ENCODE data around the gene SERPINA4. TPM values are rescaled to one million over a fixed set of nuclear protein-coding genes. Genes with fewer than 3 reads are reported as not detected.

Gene SERPINA4
- total RNA-seq, 1 donor from 2014 or later: not detected

- ATAC-seq (ENCODE audit: low read depth) (no peak), DNase-seq (no peak)
- peaks cover 2% of the 10 kb centered on the region for H3K9me3 Mint-ChIP-seq
- H3K4me1 Mint-ChIP-seq: no peaks in the 10 kb centered on the region
- peaks cover 9% of the 10 kb centered on the region for H3K27me3 Mint-ChIP-seq
- ChIA-PET CTCF (interaction anchor here (0.8 to 1.9 kb wide), 2 partner anchors 62 to 114 kb away, joined by 3 to 21 read pairs; no protein-coding TSS in a partner anchor), POLR2A (no interaction called here)
- H3K27ac Mint-ChIP-seq: no peak overlapping the region
- H3K36me3 Mint-ChIP-seq (ENCODE audit: low read depth): no peaks in the 10 kb centered on the region
- intact Hi-C loops (cut with micrococcal nuclease): no loop called here
- no peak overlapping the region for H3K4me3 Mint-ChIP-seq
- no peak for TF ChIP-seq CTCF (IDR thresholded peaks at IDR 0.05)
Observed at GRCh38 chr14:94547726-94548125, 13.5 kb upstream of the SERPINA4 start.

GRCh38 chr14:94548131-94548998, 12.9 kb upstream of the SERPINA4 start:
- TF ChIP-seq CTCF (IDR thresholded peaks at IDR 0.05): no peak
- Mint-ChIP-seq H3K4me1 (no peaks in the 10 kb centered on the region), H3K27ac (no peak overlapping the region), H3K4me3 (no peak overlapping the region), H3K27me3 (peaks cover 9% of the 10 kb centered on the region), H3K36me3 (ENCODE audit: low read depth) (no peaks in the 10 kb centered on the region), H3K9me3 (peaks cover 2% of the 10 kb centered on the region)
- DNase-seq: no peak
- CTCF ChIA-PET: interaction anchor here (0.7 to 1.9 kb wide), 7 partner anchors 9 to 126 kb away, joined by 3 to 21 read pairs (median 4); partner anchors contain the start of gene SERPINA4
- POLR2A ChIA-PET: no interaction called here
- no peak for ATAC-seq (ENCODE audit: low read depth)
- intact Hi-C loops (cut with micrococcal nuclease): no loop called here

GRCh38 chr14:94548999-94549985, 11.9 kb upstream of the SERPINA4 start:
- ChIA-PET CTCF (interaction anchor here (0.7 to 1.9 kb wide), 7 partner anchors 8 to 127 kb away, joined by 3 to 21 read pairs (median 4); partner anchors contain the start of gene SERPINA4), POLR2A (no interaction called here)
- Mint-ChIP-seq H3K27me3 (peaks cover 10% of the 10 kb centered on the region), H3K36me3 (ENCODE audit: low read depth) (no peaks in the 10 kb centered on the region), H3K4me3 (no peak overlapping the region), H3K9me3 (peaks cover 7% of the 10 kb centered on the region), H3K4me1 (no peaks in the 10 kb centered on the region), H3K27ac (no peak overlapping the region)
- intact Hi-C loops (cut with micrococcal nuclease): loop anchor here (1.0 kb wide), 3 partner anchors 63 to 126 kb away; no protein-coding TSS in a partner anchor
- ATAC-seq (ENCODE audit: low read depth) (peak; percentile 31), DNase-seq (peak; percentile 31)
- no peak for TF ChIP-seq CTCF (IDR thresholded peaks at IDR 0.05)

GRCh38 chr14:94550041-94550440, 11.2 kb upstream of the SERPINA4 start:
- intact Hi-C loops (cut with micrococcal nuclease): no loop called here
- Mint-ChIP-seq H3K9me3 (peaks cover 9% of the 10 kb centered on the region), H3K36me3 (ENCODE audit: low read depth) (no peaks in the 10 kb centered on the region), H3K27me3 (peaks cover 13% of the 10 kb centered on the region), H3K27ac (no peak overlapping the region), H3K4me1 (no peaks in the 10 kb centered on the region), H3K4me3 (no peak overlapping the region)
- TF ChIP-seq CTCF (IDR thresholded peaks at IDR 0.05): no peak
- no peak for DNase-seq
- ChIA-PET CTCF (interaction anchor here (1.0 kb wide), 1 partner anchor 122 kb away, joined by 3 read pairs; no protein-coding TSS in a partner anchor), POLR2A (no interaction called here)
- no peak for ATAC-seq (ENCODE audit: low read depth)

Data from activated B cell treated with CpG ODN at 0.5 μM for 24 hours (primary cell).